T-helper 1 cell treated with Interleukin-12 subunit alpha and Interleukin-12 subunit beta and Interleukin-4 antibody, amounts not matched to agents 30 ng/mL and 1 ng/mL, for 36 hours (primary cell): Measurements from ENCODE around the gene PCNA. TPM values are rescaled to one million over a fixed set of nuclear protein-coding genes. Genes with fewer than 3 reads are reported as not detected.

Source experiments
- intact Hi-C: fragments of 100-400 bp; cut with micrococcal nuclease; formaldehyde crosslinking; loops from one replicate; pipeline ENCODE4 v1.15.1; 2024
- total RNA-seq: library from RNA; stranded (reverse); gene quantifications from 2 replicates; pipeline ENCODE4 v1.2.3, GENCODE V29; 2022

PCNA gene
- total RNA-seq, 1 donor from 2014 or later: 377 TPM

DNA sequence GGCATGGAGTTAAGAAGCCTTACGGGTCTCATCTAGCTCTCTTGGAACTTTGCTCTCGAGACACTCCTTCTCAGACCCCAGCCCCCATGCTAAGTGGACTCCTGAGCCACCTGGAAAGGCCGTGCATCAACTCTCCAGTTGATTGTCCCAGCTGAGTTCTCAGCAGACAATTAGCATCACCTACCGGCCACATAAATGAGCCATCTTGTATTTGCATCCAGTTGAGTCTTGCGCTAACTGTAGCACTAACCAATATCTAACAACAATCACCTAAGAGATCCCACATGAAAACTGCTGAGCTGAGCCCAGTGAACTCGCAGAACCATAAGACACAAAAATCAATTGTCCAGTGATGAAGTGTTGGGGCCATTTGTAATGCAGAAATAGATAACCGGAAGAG lies 49.7 kb downstream of the PCNA start:
- intact Hi-C loops: no loop called here

DNA sequence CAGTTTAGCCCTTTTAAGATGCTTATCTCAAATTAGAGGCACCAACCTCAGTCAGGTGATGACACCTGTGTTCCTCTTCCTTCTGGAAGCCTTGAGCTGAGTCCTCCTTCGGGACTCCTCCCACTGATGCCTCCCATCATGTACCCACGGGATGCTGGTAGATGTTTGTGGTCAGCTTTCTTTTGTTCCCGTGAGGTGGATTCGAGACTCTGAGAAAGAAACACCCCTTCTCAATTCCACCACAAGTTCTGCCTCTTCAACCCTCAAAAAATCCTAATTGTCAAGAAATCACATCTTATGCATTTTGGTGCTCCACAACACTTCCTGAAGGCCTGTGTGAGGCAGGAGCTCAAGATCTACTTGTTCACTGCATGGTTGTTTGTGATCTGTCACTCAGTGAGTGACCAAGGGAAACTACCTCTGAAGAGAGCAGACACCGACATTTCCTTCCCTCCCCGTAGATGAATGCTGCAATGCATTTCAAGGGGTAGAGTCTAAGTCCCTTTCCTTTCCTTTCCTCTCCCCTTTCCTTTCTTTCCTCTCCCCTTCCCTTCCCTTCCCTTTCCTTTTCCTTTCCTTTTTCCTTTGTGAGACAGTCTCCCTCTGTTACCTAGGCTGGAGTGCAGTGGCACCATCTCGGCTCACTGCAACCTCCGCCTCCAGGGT lies 50.5 kb downstream of the PCNA start:
- intact Hi-C loops: loop anchor here (1.0 kb wide), 2 partner anchors 9 to 12 kb away; no protein-coding TSS in a partner anchor

DNA sequence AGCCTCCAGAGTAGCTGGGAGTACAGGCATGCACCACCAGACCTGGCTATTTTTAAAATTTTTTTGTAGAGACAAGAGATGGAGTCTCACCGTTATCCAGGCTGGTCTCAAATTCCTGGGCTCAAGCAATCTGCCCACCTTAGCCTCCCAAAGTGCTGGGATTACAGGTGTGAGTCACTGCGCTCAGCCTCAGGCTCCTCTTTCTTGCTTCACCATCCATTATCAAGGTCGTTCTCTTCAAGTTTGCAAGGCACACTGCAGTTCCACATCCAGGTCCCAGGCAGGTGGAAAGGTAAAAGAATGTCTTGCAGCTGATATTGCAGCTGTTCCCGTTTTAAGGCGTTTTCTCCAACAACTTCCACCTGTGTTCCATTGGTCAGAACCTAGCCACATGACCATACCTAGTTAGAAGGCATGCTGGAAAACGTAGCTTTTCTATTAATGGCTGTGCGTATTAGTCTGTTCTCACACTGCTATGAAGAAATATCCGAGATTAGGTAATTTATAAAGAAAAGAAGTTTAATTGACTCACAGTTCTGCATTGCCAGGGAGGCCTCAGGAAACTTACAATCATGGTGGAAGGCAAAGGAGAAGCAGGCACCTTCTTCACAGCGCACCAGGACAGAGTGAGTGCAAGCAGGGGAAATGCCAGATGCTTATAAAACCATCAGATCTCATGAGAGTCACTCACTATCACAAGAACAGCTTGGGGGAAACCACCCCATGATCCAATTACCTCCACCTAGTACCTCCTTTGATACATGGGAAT lies 51.7 kb downstream of the PCNA start:
- intact Hi-C loops: no loop called here

DNA sequence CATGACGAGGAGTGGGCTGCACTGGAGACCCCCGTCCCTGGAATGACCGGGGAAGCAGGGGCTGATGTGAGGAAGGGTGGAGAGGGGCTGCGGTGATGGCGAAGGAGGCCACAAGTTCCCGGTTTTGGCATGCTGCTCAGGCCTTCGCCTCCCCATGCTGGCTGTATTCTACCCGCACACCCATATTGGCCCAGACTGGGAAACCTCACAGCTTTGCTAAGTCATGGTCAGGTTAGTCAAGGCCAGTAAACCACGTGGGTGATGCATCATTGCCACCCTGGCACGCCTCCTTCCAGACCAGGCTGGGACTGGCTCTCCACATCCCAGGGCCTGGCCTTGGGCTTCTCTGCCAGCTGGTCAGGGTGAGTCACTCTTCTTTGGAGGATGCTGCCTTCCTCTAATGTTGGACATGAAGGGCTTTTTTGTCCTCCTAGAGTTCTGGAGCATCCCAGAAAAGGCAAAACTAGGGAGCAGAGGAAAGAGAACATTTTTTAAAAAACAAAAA lies 53.8 kb downstream of the PCNA start:
- intact Hi-C loops: no loop called here

DNA sequence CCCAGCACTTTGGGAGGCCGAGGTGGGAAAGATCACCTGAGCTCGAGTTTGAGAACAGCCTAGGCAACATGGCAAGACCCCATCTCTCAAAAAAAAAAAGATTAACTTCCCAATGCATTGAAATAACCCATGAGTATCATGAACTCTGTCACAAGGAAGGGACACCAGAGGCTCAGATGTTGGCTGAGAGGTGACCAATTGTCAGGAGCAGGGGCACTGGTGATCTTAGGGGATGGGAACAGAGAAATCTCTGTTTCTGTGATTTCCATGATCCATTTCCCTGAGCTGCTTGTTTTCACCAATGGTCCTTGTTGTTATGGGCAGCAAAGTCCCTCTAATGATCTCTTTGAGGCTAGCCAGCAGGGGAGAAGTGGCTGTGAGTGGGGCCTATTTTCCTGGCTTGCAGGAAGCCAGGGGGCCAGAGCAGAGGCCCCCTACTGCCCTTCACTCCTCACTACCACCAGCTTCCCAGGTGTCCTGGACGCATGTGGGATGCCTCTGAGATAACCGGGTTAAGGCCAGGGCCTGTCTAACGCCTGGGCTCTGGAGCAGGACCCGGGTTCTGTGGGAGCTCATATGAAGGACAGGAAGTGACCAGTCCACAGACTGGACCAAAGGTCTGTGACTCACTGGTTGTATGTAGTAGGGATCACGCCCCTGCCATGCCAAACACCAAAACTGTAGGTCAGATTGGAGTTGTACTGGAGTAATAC lies 54.4 kb downstream of the PCNA start:
- intact Hi-C loops: no loop called here

Other genes with a start within 250 kb of the PCNA start
- gene SLC23A2, start 118.4 kb downstream of the PCNA start, total RNA-seq: 20.4 and 20.9 TPM in 2 replicates
- gene TMEM230, start 6.9 kb downstream of the PCNA start, total RNA-seq: 90.7 and 96.1 TPM in 2 replicates
- 54.2 and 62.3 TPM in 2 replicates for gene CDS2, start 7.0 kb upstream of the PCNA start, total RNA-seq
- not detected in 2 replicates for gene PROKR2, start 197.0 kb upstream of the PCNA start, total RNA-seq